ENCODE results near the gene TMEM52B.

TMEM52B gene

GRCh38 chr12:10178821-10179220, at the start of gene TMEM52B:
Gene TMEM52B (plus strand): TSS chr12:10179032. CDS start chr12:10179575, 543 bp downstream.
- Histone ChIP-seq H3K36me3 (replicated peaks; ENCODE audit: insufficient read depth, low read length) (no peaks in the 10 kb centered on the region), H3K27ac (ENCODE audit: low read length) (no peak within 1 kb of the TSS), H3K79me2 (ENCODE audit: low read length) (no peaks in the 10 kb centered on the region), H3K9me2 (replicated peaks; ENCODE audit: insufficient read depth, low read length) (no peaks in the 10 kb centered on the region), H4K20me1 (ENCODE audit: insufficient read depth, low read length) (no peaks in the 10 kb centered on the region), H3K4me1 (ENCODE audit: low read length) (no peaks in the 10 kb centered on the region), H3K9ac (ENCODE audit: low read length) (no peak within 1 kb of the TSS), H2AFZ (ENCODE audit: low read length) (no peak within 1 kb of the TSS), H3K27me3 (replicated peaks; ENCODE audit: insufficient read depth, low read length) (no peaks in the 10 kb centered on the region), H3K4me3 (ENCODE audit: low read length) (no peak within 1 kb of the TSS), H3F3A (ENCODE audit: insufficient read depth, low read length) (no peaks in the 10 kb centered on the region), H3K9me3 (replicated peaks; ENCODE audit: insufficient read depth, low read length) (no peaks in the 10 kb centered on the region), H3K4me2 (ENCODE audit: low read depth, low read length) (no peak within 1 kb of the TSS)
- no peak for DNase-seq
- TF ChIP-seq EZH2 (optimal IDR thresholded peaks at IDR 0.05; ENCODE audit: low read depth, low read length): no peak
- no peak for TF ChIP-seq EZH2phosphoT487 (IDR thresholded peaks at IDR 0.05; ENCODE audit: low read length)
- TF ChIP-seq CTCF (IDR thresholded peaks at IDR 0.05; ENCODE audit: low read length): no peak

GRCh38 chr12:10130042-10130441, 48.8 kb upstream of the TMEM52B start, which contains the start of gene CLEC7A:
Gene CLEC7A (minus strand): TSS chr12:10130199. CDS start chr12:10130082, 117 bp downstream.
- peak within 1 kb of the TSS; percentile 64 for H3K4me2 ChIP-seq (ENCODE audit: low read depth, low read length)
- peak within 1 kb of the TSS; percentile 57 for H3K4me3 ChIP-seq (ENCODE audit: low read length)

GRCh38 chr12:10131111-10131690, 47.6 kb upstream of the TMEM52B start:
- Histone ChIP-seq H3K27me3 (replicated peaks; ENCODE audit: insufficient read depth, low read length) (no peaks in the 10 kb centered on the region), H3K9me2 (replicated peaks; ENCODE audit: insufficient read depth, low read length) (no peaks in the 10 kb centered on the region), H3K4me1 (ENCODE audit: low read length) (peaks cover 34% of the 10 kb centered on the region), H3K9ac (ENCODE audit: low read length) (no peak overlapping the region), H3K4me2 (ENCODE audit: low read depth, low read length) (no peak overlapping the region; the same call in 1 of the 2 replicates), H3K36me3 (replicated peaks; ENCODE audit: insufficient read depth, low read length) (no peaks in the 10 kb centered on the region), H3K27ac (ENCODE audit: low read length) (peak overlapping the region; percentile 89; the same call in 1 of the 2 replicates), H3F3A (ENCODE audit: insufficient read depth, low read length) (peaks cover 23% of the 10 kb centered on the region), H3K79me2 (ENCODE audit: low read length) (peaks cover 13% of the 10 kb centered on the region), H2AFZ (ENCODE audit: low read length) (peak overlapping the region; percentile 11; the same call in 1 of the 2 replicates), H4K20me1 (ENCODE audit: insufficient read depth, low read length) (no peaks in the 10 kb centered on the region), H3K9me3 (replicated peaks; ENCODE audit: insufficient read depth, low read length) (no peaks in the 10 kb centered on the region), H3K4me3 (ENCODE audit: low read length) (no peak overlapping the region)
- no peak for TF ChIP-seq CTCF (IDR thresholded peaks at IDR 0.05; ENCODE audit: low read length)
- TF ChIP-seq EZH2 (optimal IDR thresholded peaks at IDR 0.05; ENCODE audit: low read depth, low read length): no peak
- TF ChIP-seq EZH2phosphoT487 (IDR thresholded peaks at IDR 0.05; ENCODE audit: low read length): no peak
- DNase-seq: no peak

More at GRCh38 chr12:10130042-10130441, 48.8 kb upstream of the TMEM52B start, which contains the start of gene CLEC7A:
- H3K36me3 ChIP-seq (replicated peaks; ENCODE audit: insufficient read depth, low read length): no peaks in the 10 kb centered on the region
- H3K9ac ChIP-seq (ENCODE audit: low read length): peak within 1 kb of the TSS; percentile 65
- H2AFZ ChIP-seq (ENCODE audit: low read length): peak within 1 kb of the TSS; percentile 11; the same call in 1 of the 2 replicates
- H4K20me1 ChIP-seq (ENCODE audit: insufficient read depth, low read length): no peaks in the 10 kb centered on the region
- H3K4me1 ChIP-seq (ENCODE audit: low read length): peaks cover 34% of the 10 kb centered on the region
- TF ChIP-seq CTCF (IDR thresholded peaks at IDR 0.05; ENCODE audit: low read length) (no peak), EZH2phosphoT487 (IDR thresholded peaks at IDR 0.05; ENCODE audit: low read length) (no peak), EZH2 (optimal IDR thresholded peaks at IDR 0.05; ENCODE audit: low read depth, low read length) (no peak)
- no peaks in the 10 kb centered on the region for H3K9me3 ChIP-seq (replicated peaks; ENCODE audit: insufficient read depth, low read length)
- no peaks in the 10 kb centered on the region for H3K27me3 ChIP-seq (replicated peaks; ENCODE audit: insufficient read depth, low read length)
- DNase-seq: peak; percentile 98
- H3F3A ChIP-seq (ENCODE audit: insufficient read depth, low read length): peaks cover 23% of the 10 kb centered on the region
- H3K9me2 ChIP-seq (replicated peaks; ENCODE audit: insufficient read depth, low read length): no peaks in the 10 kb centered on the region
- H3K27ac ChIP-seq (ENCODE audit: low read length): peak within 1 kb of the TSS; percentile 89
- H3K79me2 ChIP-seq (ENCODE audit: low read length): peaks cover 13% of the 10 kb centered on the region

All from MM.1S (cell line).